K562 (cell line): ENCODE measurements around the gene KCNIP2. TPM values are rescaled to one million over a fixed set of nuclear protein-coding genes. Genes with fewer than 3 reads are reported as not detected.
A peak's percentile ranks its signal among the peaks of the same experiment; 100 is the strongest.

Experiments used
- GATAD2A ChIP-seq: fragments of 450-650 bp; IDR thresholded peaks from 2 replicates; pipeline ENCODE4 v1.6.1; 2017
- MCM5 ChIP-seq: fragments of 450-650 bp; IDR thresholded peaks from 2 replicates; pipeline ENCODE4 v1.6.1; 2016; ENCODE audit warnings: low read depth
- NR2F6 ChIP-seq: fragments of 450-650 bp; formaldehyde crosslinking; IDR thresholded peaks from 2 replicates; pipeline ENCODE4 v1.4.0; 2020; ENCODE audit warnings: mild to moderate bottlenecking
- NRF1 ChIP-seq, 2 experiments: fragments of 450-650 bp; IDR thresholded peaks in 1 of 2; conservative IDR thresholded peaks in 1 of 2; 2 replicates each; pipeline ENCODE4 v1.6.1; 2014; ENCODE audit warnings: mild to moderate bottlenecking in 2 of 2
- POLR2AphosphoS5 ChIP-seq: IDR thresholded peaks from 2 replicates; pipeline ENCODE4 v1.6.1; 2011; ENCODE audit warnings: mild to moderate bottlenecking, low read depth, low read length, moderate library complexity; ENCODE audit not compliant: control insufficient read depth, insufficient read depth
- XRCC3 ChIP-seq: fragments of 450-650 bp; IDR thresholded peaks from 2 replicates; pipeline ENCODE4 v1.6.1; 2017; ENCODE audit warnings: mild to moderate bottlenecking, moderate library complexity
- ZNF263 ChIP-seq: sonication (generic); formaldehyde crosslinking; IDR thresholded peaks from 2 replicates; pipeline ENCODE4 v1.8.0; 2022; ENCODE audit warnings: mild to moderate bottlenecking, missing genetic modification reagents, borderline replicate concordance
- polyA plus RNA-seq, 8 experiments: library from polyadenylated mRNA; depleted of rRNA in 4 of 8; stranded (reverse) in 5 of 8; unstranded in 3 of 8; fragments of >200 nt; fragmentation: Nextera tagmentation in 2 of 8; fragmentation: Illumina TruSeq in 1 of 8; extraction: Ambion mirVana in 2 of 8; extraction: Trizol in 1 of 8; gene quantifications; 2 replicates each; pipeline versions ENCODE4 v1.2.1 to v1.2.3, GENCODE V29; 2011 to 2014; ENCODE audit warnings: inconsistent platforms in 1 of 8, missing spikeins in 1 of 8
- total RNA-seq, 7 experiments: library from RNA; depleted of rRNA in 6 of 7; stranded (reverse); fragments of >200 nt in 6 of 7; fragmentation: Illumina TruSeq in 2 of 7; extraction: Trizol in 2 of 7; gene quantifications; 2 replicates each; pipeline versions ENCODE4 v1.2.1 to v1.2.3, GENCODE V29; 2011 to 2021; ENCODE audit warnings: low replicate concordance in 1 of 7
- TF ChIP-seq, protein P1 (sequence below): fragments of 250-450 bp; sonication (Bioruptor Pico); IDR thresholded peaks from 2 replicates; pipeline ENCODE4 v1.5.0; 2021
- TF ChIP-seq, protein P2 (sequence below): fragments of 450-650 bp; IDR thresholded peaks from 2 replicates; pipeline ENCODE4 v1.7.0; 2016; ENCODE audit warnings: borderline replicate concordance
- TF ChIP-seq, protein P3 (sequence below): sonication (generic); formaldehyde crosslinking; IDR thresholded peaks from 2 replicates; pipeline ENCODE4 v1.8.0; 2022; ENCODE audit warnings: mild to moderate bottlenecking, missing genetic modification reagents

Gene KCNIP2
- total and polyA plus RNA-seq, 9 of the 15 experiments (the other 6 are each of a cell fraction or from before 2014, with no cell fraction given) = 2.5 to 7.6 (median 4.1) TPM

DNA sequence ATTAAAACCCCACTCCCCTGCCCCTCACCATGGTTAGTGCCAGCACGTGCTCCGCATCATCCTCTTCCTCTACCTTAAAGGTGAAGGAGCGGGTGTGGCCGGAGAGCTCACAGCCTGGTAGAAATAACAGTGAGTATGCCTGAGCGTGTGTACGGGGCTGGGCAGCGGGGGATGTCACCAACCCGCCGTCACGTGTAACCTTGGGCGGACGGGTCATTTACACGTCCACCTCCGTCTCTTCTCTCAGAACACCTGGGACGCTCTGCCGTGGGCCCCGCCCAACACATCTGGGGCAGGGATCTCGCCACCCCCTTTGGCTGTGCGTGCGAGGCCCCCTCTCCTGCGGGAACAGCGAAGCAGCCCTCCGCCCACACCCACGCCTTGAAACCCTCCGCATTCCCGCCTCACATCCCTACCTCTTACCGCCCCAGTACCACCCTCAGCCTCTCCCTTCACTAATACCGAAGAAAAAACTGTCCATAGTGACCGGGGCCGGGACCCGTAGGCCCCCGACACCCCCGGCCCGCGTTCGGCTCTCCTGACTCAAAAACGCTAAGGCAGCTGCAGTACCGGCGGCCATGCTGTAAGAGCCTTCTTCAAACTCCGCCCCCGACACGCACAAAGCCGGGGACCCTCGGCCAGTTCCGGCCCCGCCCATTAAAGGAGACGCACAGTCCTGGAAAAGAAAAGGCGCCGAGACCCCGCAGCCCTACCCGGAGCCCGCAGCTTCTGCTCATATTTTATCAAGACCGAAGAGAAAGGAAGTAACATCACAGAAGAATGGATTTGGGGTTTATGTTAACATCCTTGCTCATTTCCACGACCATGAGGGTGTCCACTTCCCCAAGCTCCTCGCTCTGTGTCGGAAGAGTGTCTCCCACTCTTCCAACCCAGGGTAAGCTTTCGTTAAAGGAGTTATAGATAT is 60.5 kb downstream of the KCNIP2 start, which contains the start of gene NPM3 (continued):
- TF ChIP-seq, protein P1, sequence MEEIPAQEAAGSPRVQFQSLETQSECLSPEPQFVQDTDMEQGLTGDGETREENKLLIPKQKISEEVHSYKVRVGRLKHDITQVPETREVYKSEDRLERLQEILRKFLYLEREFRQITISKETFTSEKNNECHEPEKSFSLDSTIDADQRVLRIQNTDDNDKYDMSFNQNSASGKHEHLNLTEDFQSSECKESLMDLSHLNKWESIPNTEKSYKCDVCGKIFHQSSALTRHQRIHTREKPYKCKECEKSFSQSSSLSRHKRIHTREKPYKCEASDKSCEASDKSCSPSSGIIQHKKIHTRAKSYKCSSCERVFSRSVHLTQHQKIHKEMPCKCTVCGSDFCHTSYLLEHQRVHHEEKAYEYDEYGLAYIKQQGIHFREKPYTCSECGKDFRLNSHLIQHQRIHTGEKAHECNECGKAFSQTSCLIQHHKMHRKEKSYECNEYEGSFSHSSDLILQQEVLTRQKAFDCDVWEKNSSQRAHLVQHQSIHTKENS (CRISPR knock-in tag) = no peak
- no peak for TF ChIP-seq GATAD2A
- TF ChIP-seq, protein P2, sequence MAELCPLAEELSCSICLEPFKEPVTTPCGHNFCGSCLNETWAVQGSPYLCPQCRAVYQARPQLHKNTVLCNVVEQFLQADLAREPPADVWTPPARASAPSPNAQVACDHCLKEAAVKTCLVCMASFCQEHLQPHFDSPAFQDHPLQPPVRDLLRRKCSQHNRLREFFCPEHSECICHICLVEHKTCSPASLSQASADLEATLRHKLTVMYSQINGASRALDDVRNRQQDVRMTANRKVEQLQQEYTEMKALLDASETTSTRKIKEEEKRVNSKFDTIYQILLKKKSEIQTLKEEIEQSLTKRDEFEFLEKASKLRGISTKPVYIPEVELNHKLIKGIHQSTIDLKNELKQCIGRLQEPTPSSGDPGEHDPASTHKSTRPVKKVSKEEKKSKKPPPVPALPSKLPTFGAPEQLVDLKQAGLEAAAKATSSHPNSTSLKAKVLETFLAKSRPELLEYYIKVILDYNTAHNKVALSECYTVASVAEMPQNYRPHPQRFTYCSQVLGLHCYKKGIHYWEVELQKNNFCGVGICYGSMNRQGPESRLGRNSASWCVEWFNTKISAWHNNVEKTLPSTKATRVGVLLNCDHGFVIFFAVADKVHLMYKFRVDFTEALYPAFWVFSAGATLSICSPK = no peak
- TF ChIP-seq MCM5 = no peak
- TF ChIP-seq, protein P3, sequence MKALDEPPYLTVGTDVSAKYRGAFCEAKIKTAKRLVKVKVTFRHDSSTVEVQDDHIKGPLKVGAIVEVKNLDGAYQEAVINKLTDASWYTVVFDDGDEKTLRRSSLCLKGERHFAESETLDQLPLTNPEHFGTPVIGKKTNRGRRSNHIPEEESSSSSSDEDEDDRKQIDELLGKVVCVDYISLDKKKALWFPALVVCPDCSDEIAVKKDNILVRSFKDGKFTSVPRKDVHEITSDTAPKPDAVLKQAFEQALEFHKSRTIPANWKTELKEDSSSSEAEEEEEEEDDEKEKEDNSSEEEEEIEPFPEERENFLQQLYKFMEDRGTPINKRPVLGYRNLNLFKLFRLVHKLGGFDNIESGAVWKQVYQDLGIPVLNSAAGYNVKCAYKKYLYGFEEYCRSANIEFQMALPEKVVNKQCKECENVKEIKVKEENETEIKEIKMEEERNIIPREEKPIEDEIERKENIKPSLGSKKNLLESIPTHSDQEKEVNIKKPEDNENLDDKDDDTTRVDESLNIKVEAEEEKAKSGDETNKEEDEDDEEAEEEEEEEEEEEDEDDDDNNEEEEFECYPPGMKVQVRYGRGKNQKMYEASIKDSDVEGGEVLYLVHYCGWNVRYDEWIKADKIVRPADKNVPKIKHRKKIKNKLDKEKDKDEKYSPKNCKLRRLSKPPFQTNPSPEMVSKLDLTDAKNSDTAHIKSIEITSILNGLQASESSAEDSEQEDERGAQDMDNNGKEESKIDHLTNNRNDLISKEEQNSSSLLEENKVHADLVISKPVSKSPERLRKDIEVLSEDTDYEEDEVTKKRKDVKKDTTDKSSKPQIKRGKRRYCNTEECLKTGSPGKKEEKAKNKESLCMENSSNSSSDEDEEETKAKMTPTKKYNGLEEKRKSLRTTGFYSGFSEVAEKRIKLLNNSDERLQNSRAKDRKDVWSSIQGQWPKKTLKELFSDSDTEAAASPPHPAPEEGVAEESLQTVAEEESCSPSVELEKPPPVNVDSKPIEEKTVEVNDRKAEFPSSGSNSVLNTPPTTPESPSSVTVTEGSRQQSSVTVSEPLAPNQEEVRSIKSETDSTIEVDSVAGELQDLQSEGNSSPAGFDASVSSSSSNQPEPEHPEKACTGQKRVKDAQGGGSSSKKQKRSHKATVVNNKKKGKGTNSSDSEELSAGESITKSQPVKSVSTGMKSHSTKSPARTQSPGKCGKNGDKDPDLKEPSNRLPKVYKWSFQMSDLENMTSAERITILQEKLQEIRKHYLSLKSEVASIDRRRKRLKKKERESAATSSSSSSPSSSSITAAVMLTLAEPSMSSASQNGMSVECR (CRISPR knock-in tag) = no peak
- no peak for TF ChIP-seq ZNF263 (CRISPR knock-in tag)
- no peak for TF ChIP-seq NR2F6
- TF ChIP-seq XRCC3 = no peak
- TF ChIP-seq NRF1 (conservative IDR thresholded peaks at IDR 0.05 in 1 of 2, IDR thresholded peaks at IDR 0.05 in 1 of 2) = 0 out of 4 replicates have a peak, but pooled peaks of 1 of the 2 experiments have one; percentile 22
- TF ChIP-seq POLR2AphosphoS5 = 0 out of 2 replicates have a peak, but pooled peaks have one; percentile 38
